Sigmoid colon (tissue), 7 donors: ENCODE results near the gene CACNB2. TPM values are rescaled to one million over a fixed set of nuclear protein-coding genes. Genes with fewer than 3 reads are reported as not detected.

Source experiments
- DNase-seq: peaks from one replicate; pipeline ENCODE4 v3.0.0-alpha.2; 2019
- H3K27ac ChIP-seq, 4 donors: fragments of 200-600 bp; sonication (generic); one replicate each; pipeline ENCODE4 v1.5.1; 2016 to 2019; ENCODE audit warnings: mild to moderate bottlenecking in 1 of 4
- H3K27me3 ChIP-seq, 3 donors: fragments of 200-600 bp; sonication (generic); one replicate each; pipeline ENCODE4 v1.5.1; 2019; ENCODE audit warnings: mild to moderate bottlenecking in 1 of 3
- H3K36me3 ChIP-seq, 4 donors: fragments of 200-600 bp; sonication (generic); one replicate each; pipeline ENCODE4 v1.5.1; 2016 to 2019
- H3K4me1 ChIP-seq, 4 donors: fragments of 200-600 bp; sonication (generic); one replicate each; pipeline ENCODE4 v1.5.1; 2017 to 2019
- H3K4me3 ChIP-seq, 4 donors: fragments of 200-600 bp; sonication (generic); one replicate each; pipeline ENCODE4 v1.5.1; 2017 to 2019; ENCODE audit warnings: mild to moderate bottlenecking in 2 of 4, moderate library complexity in 1 of 4
- H3K9me3 ChIP-seq, 4 donors: fragments of 200-600 bp in 3 of 4; sonication (generic) in 3 of 4; one replicate each; pipeline versions ENCODE4 v1.5.1 to v1.6.1; 2013 to 2019
- EP300 ChIP-seq, 4 donors: sonication (generic); formaldehyde crosslinking; IDR thresholded peaks; one replicate each; pipeline ENCODE4 v1.6.1; 2017; ENCODE audit warnings: antibody characterized with exemption in 4 of 4
- POLR2A ChIP-seq, 2 donors: fragments of 450-650 bp; IDR thresholded peaks; one replicate each; pipeline ENCODE4 v1.6.1; 2016; ENCODE audit warnings: antibody characterized with exemption in 2 of 2, mild to moderate bottlenecking in 2 of 2, moderate library complexity in 2 of 2
- POLR2AphosphoS5 ChIP-seq, 4 donors: sonication (generic); formaldehyde crosslinking; IDR thresholded peaks; one replicate each; pipeline ENCODE4 v1.6.1; 2017; ENCODE audit warnings: antibody characterized with exemption in 4 of 4
- WGBS, 2 donors: extraction: QIAGEN DNeasy Blood & Tissue Kit; methylation state at CpG; one replicate each; pipeline ENCODE4 v1.1.7; 2013; 5-methylcytosine and 5-hydroxymethylcytosine counted together
- intact Hi-C: fragments of 100-400 bp; cut with DNase I; formaldehyde crosslinking; loops from one replicate; pipeline ENCODE4 v1.15.1; 2023
- polyA plus RNA-seq, 3 donors: library from polyadenylated mRNA; stranded (reverse); fragments of 200-250 nt; gene quantifications; one replicate each; pipeline ENCODE4 v1.2.3, GENCODE V29; 2013
- total RNA-seq, 4 donors: library from RNA; depleted of rRNA; stranded (reverse); fragments of >200 nt; gene quantifications; one replicate each; pipeline ENCODE4 v1.1.0, GENCODE V29; 2016
- TF ChIP-seq, protein P1 (sequence below), 4 experiments: fragments of 450-650 bp in 3 of 4; fragments of 200-600 bp in 1 of 4; IDR thresholded peaks; one replicate each; pipeline ENCODE4 v1.5.1; 2016 to 2019; ENCODE audit warnings: antibody characterized with exemption in 4 of 4, mild to moderate bottlenecking in 3 of 4, moderate library complexity in 2 of 4
- donor health status: healthy with polysubstance abuse.
- donor health status: Bipolar disorder and iron deficiency.
- donor health status: healthy.

CACNB2 gene
- total and polyA plus RNA-seq, 7 donors: 1.2 to 85.3 (median 36.0) TPM

DNA sequence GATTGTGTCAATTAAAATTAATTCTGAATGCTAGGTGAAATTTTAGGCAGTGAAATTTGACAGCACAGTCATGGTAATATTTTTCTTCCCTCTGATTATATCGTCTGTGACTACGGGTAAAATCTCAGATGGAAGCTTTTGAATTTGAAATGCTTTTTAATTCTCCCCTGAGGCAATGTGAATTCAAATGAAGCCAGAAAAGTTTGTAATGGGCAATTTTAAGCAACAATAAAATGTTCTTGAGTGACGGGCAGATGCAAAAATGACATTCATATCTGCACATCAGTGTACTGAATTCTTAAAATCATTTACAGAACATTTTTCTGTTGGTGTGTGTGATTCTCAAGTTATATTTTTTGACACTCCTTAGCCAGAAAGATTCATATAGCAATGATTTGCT, 376.6 kb downstream of the CACNB2 start:
- Histone ChIP-seq H3K27me3 (no peaks in the 10 kb centered on the region), H3K4me3 (no peak overlapping the region), H3K9me3 (no peaks in the 10 kb centered on the region), H3K4me1 (no peaks in the 10 kb centered on the region), H3K36me3 (peaks cover 0 to 56% (median 20%) of the 10 kb centered on the region in 4 donors), H3K27ac (no peak overlapping the region)
- WGBS, 2 donors: 94 to 96% methylated on average over 3 of the region's 3 CpGs
- no peak for DNase-seq
- TF ChIP-seq POLR2A (IDR thresholded peaks at IDR 0.05) (no peak), EP300 (IDR thresholded peaks at IDR 0.05) (no peak), POLR2AphosphoS5 (IDR thresholded peaks at IDR 0.05) (no peak)
- TF ChIP-seq, protein P1, sequence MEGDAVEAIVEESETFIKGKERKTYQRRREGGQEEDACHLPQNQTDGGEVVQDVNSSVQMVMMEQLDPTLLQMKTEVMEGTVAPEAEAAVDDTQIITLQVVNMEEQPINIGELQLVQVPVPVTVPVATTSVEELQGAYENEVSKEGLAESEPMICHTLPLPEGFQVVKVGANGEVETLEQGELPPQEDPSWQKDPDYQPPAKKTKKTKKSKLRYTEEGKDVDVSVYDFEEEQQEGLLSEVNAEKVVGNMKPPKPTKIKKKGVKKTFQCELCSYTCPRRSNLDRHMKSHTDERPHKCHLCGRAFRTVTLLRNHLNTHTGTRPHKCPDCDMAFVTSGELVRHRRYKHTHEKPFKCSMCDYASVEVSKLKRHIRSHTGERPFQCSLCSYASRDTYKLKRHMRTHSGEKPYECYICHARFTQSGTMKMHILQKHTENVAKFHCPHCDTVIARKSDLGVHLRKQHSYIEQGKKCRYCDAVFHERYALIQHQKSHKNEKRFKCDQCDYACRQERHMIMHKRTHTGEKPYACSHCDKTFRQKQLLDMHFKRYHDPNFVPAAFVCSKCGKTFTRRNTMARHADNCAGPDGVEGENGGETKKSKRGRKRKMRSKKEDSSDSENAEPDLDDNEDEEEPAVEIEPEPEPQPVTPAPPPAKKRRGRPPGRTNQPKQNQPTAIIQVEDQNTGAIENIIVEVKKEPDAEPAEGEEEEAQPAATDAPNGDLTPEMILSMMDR (IDR thresholded peaks at IDR 0.05): no peak
- intact Hi-C loops: no loop called here

DNA sequence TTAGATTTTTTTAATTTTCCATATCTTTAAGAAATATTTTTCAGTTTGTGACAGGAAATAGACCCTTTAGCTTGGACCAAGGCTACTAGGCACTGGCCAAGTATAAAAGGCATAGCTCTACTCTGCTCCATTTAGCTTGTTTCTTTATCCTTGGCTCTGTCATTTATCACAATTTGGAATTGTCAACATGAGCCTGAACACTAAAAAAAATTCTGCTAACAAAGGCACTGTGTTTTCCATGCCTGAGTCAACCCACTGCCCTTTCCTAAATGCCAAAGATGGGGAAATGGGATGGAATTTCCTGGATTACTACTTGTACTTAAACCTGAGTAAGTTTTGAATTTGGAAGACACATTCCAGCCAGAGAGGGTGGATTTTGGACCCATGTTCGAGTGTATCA, 382.8 kb downstream of the CACNB2 start:
- intact Hi-C loops: no loop called here
- H3K27me3 ChIP-seq: no peaks in the 10 kb centered on the region
- no peaks in the 10 kb centered on the region for H3K9me3 ChIP-seq
- no peak for DNase-seq
- peaks cover 0 to 41% (median 21%) of the 10 kb centered on the region in 4 donors for H3K36me3 ChIP-seq
- H3K4me1 ChIP-seq: peaks cover 0 to 19% (median 9%) of the 10 kb centered on the region in 4 donors
- no peak overlapping the region for H3K4me3 ChIP-seq
- WGBS, 2 donors: 77 to 80% methylated on average over 1 of the region's 1 CpG
- TF ChIP-seq POLR2A (IDR thresholded peaks at IDR 0.05) (no peak), POLR2AphosphoS5 (IDR thresholded peaks at IDR 0.05) (no peak), EP300 (IDR thresholded peaks at IDR 0.05) (no peak)
- TF ChIP-seq, protein P1 (IDR thresholded peaks at IDR 0.05): no peak
- peak overlapping the region in 2 of 4 donors; percentile 32 to 73 for H3K27ac ChIP-seq

DNA sequence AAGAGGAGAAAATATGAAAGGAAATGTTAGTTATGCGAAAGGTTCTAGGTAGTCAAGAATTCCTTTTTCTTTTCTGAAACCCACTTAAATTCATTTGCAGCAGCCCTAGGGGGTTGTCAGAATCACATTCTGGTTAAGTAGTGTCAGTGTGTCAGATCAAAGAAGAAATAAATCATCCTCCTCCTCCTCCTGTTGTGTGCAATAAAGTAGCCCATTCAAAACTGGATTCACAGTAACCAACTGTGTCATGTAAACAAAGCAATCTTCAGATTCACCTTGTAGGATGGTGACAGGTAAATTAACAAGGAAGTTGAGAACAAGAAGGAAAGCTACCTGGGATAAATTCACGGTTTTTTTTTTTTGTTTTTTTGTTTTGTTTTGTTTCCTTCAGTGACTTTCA, 383.6 kb downstream of the CACNB2 start:
- Histone ChIP-seq H3K4me3 (no peak overlapping the region), H3K4me1 (peaks cover 0 to 24% (median 11%) of the 10 kb centered on the region in 4 donors), H3K27ac (peak overlapping the region in 1 of 4 donors; percentile 73), H3K27me3 (no peaks in the 10 kb centered on the region), H3K9me3 (no peaks in the 10 kb centered on the region), H3K36me3 (peaks cover 0 to 32% (median 18%) of the 10 kb centered on the region in 4 donors)
- no peak for DNase-seq
- intact Hi-C loops: no loop called here
- no peak for TF ChIP-seq EP300 (IDR thresholded peaks at IDR 0.05)
- TF ChIP-seq POLR2A (IDR thresholded peaks at IDR 0.05): no peak
- 68 to 83% methylated on average over 2 of the region's 2 CpGs for WGBS, 2 donors

DNA sequence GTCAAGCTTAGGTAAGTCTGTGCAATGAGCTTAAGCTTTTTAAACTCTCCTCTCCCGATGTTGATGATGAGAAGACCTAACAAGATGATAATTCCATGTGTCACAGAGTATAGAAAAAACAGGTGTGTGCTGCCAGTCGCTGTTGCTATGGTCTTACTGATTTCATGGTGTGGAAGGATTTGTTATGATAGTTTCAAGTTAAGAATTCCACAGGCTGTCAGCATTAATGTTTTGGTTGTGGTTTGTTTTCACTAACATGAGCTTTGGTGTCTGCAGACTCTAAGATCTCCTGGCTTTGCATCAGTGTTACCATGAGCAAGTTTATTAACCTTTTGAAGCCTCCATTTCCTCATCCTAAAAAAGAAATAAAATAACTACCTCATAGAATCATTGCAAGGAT, 387.5 kb downstream of the CACNB2 start:
- intact Hi-C loops: no loop called here
- Histone ChIP-seq H3K27me3 (no peaks in the 10 kb centered on the region), H3K4me3 (no peak overlapping the region), H3K36me3 (peaks cover 0 to 4% (median 0%) of the 10 kb centered on the region in 4 donors), H3K4me1 (peaks cover 0 to 24% (median 11%) of the 10 kb centered on the region in 4 donors), H3K9me3 (no peaks in the 10 kb centered on the region), H3K27ac (peak overlapping the region in 2 of 4 donors; percentile 15 to 50)
- no peak for TF ChIP-seq POLR2AphosphoS5 (IDR thresholded peaks at IDR 0.05)
- TF ChIP-seq EP300 (IDR thresholded peaks at IDR 0.05): no peak
- no peak for TF ChIP-seq POLR2A (IDR thresholded peaks at IDR 0.05)
- TF ChIP-seq, protein P1 (IDR thresholded peaks at IDR 0.05): no peak
- no peak for DNase-seq
- 76 to 87% methylated on average over 2 of the region's 2 CpGs for WGBS, 2 donors

DNA sequence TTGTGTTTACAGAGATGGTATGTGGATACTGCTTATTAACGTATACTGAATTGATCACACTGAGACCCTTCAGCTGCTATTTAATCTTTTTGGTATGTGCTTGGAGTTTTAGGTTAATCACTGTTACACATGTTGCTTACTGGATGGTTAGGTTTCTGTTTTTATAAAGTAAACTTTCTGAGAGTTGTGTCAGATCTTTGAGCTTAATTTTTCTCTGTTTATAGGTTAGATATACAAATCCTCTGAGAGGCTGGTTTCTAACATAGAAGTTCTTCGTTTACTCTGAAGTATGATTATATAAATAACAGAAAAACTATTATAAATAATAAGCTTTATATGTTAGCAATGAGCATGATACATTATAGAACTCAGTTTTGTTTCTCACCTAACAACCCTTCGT, 388.1 kb downstream of the CACNB2 start:
- H3K27ac ChIP-seq: peak overlapping the region in 2 of 4 donors; percentile 15 to 50
- DNase-seq: no peak
- H3K27me3 ChIP-seq: no peaks in the 10 kb centered on the region
- peaks cover 0 to 4% (median 0%) of the 10 kb centered on the region in 4 donors for H3K36me3 ChIP-seq
- intact Hi-C loops: no loop called here
- TF ChIP-seq, protein P1 (IDR thresholded peaks at IDR 0.05): no peak
- no peak for TF ChIP-seq POLR2AphosphoS5 (IDR thresholded peaks at IDR 0.05)
- no peak for TF ChIP-seq EP300 (IDR thresholded peaks at IDR 0.05)
- TF ChIP-seq POLR2A (IDR thresholded peaks at IDR 0.05): no peak
- 77 to 86% methylated on average over 3 of the region's 3 CpGs for WGBS, 2 donors
- no peaks in the 10 kb centered on the region for H3K9me3 ChIP-seq
- peaks cover 0 to 19% (median 11%) of the 10 kb centered on the region in 4 donors for H3K4me1 ChIP-seq
- H3K4me3 ChIP-seq: no peak overlapping the region
